MCF 10A (cell line): ENCODE results near the gene ADAMTSL1. TPM values are rescaled to one million over a fixed set of nuclear protein-coding genes. Genes with fewer than 3 reads are reported as not detected.

Source experiments
- BruUV-seq: library from RNA; stranded (reverse); fragments of 400-500 nt; replicated peaks from 2 replicates; lab custom pipeline; 2021; lab: Mats Ljungman, UMichigan
- CTCF ChIA-PET: fragments of 300-600 bp; sonication (Branson Sonifier 250); formaldehyde crosslinking; extraction: SDS; loops from one replicate; lab custom pipeline; 2021; ENCODE audit warnings: antibody characterized with exemption, inconsistent platforms; lab: Yijun Ruan, JAX
- POLR2A ChIA-PET: fragments of 300-600, 350-650 bp; sonication (Branson Sonifier 250); formaldehyde crosslinking; extraction: SDS; loops from one replicate; lab custom pipeline; 2020; ENCODE audit warnings: antibody characterized with exemption, inconsistent platforms; lab: Yijun Ruan, JAX
- DNase-seq: peaks from one replicate; pipeline ENCODE4 v3.0.0-alpha.2; 2018; ENCODE audit not compliant: unreplicated experiment
- H3K27ac Mint-ChIP-seq: one replicate; pipeline ENCODE4 v1.8.0; 2022; ENCODE audit warnings: mild to moderate bottlenecking, low read depth, mixed read lengths; ENCODE audit not compliant: unreplicated experiment
- H3K27me3 Mint-ChIP-seq: one replicate; pipeline ENCODE4 v1.8.0; 2022; ENCODE audit warnings: mixed read lengths; ENCODE audit not compliant: insufficient read depth, unreplicated experiment
- H3K36me3 Mint-ChIP-seq: one replicate; pipeline ENCODE4 v1.8.0; 2022; ENCODE audit warnings: mild to moderate bottlenecking, moderate library complexity, mixed read lengths; ENCODE audit not compliant: insufficient read depth, unreplicated experiment
- H3K4me1 Mint-ChIP-seq: one replicate; pipeline ENCODE4 v1.8.0; 2022; ENCODE audit warnings: mixed read lengths; ENCODE audit not compliant: insufficient read depth, unreplicated experiment
- H3K4me3 Mint-ChIP-seq: one replicate; pipeline ENCODE4 v1.8.0; 2022; ENCODE audit warnings: mild to moderate bottlenecking, moderate library complexity, mixed read lengths; ENCODE audit not compliant: unreplicated experiment
- H3K9me3 Mint-ChIP-seq: one replicate; pipeline ENCODE4 v1.8.0; 2022; ENCODE audit warnings: mixed read lengths; ENCODE audit not compliant: unreplicated experiment
- CTCF ChIP-seq: fragments of 200-600 bp; IDR thresholded peaks from one replicate; pipeline ENCODE4 v1.8.0; 2022; ENCODE audit warnings: antibody characterized with exemption, mild to moderate bottlenecking; ENCODE audit not compliant: unreplicated experiment
- intact Hi-C: fragments of 100-400 bp; cut with micrococcal nuclease; formaldehyde crosslinking; loops from 2 replicates; pipeline ENCODE4 v1.14.1; 2022
- total RNA-seq: library from RNA; stranded (reverse); gene quantifications from 2 replicates; pipeline ENCODE4 v1.2.3, GENCODE V29; 2022

The ADAMTSL1 gene
- total RNA-seq, 1 experiment from 2014 or later = not detected

- Mint-ChIP-seq H3K36me3 (no peaks in the 10 kb centered on the region), H3K9me3 (no peaks in the 10 kb centered on the region), H3K27ac (no peak overlapping the region), H3K4me3 (no peak overlapping the region), H3K27me3 (no peaks in the 10 kb centered on the region), H3K4me1 (no peaks in the 10 kb centered on the region)
- intact Hi-C loops = no loop called here
- no peak for DNase-seq
- no peak for TF ChIP-seq CTCF
- ChIA-PET CTCF (no interaction called here), POLR2A (no interaction called here)
- BruUV-seq = no TSS peak
These were observed 462.3 kb downstream of the ADAMTSL1 start for GRCh38 chr9:18936094-18936871.

GRCh38 chr9:18939943-18940342, 466.0 kb downstream of the ADAMTSL1 start:
- TF ChIP-seq CTCF = no peak
- Mint-ChIP-seq H3K36me3 (no peaks in the 10 kb centered on the region), H3K4me3 (no peak overlapping the region), H3K27ac (no peak overlapping the region), H3K27me3 (peaks cover 14% of the 10 kb centered on the region), H3K9me3 (no peaks in the 10 kb centered on the region), H3K4me1 (no peaks in the 10 kb centered on the region)
- CTCF ChIA-PET = no interaction called here
- DNase-seq = no peak
- POLR2A ChIA-PET = no interaction called here
- no TSS peak for BruUV-seq
- intact Hi-C loops = no loop called here

GRCh38 chr9:18941060-18941740, 467.2 kb downstream of the ADAMTSL1 start:
- Mint-ChIP-seq H3K4me3 (no peak overlapping the region), H3K27me3 (peaks cover 14% of the 10 kb centered on the region), H3K9me3 (no peaks in the 10 kb centered on the region), H3K36me3 (no peaks in the 10 kb centered on the region), H3K27ac (no peak overlapping the region), H3K4me1 (no peaks in the 10 kb centered on the region)
- intact Hi-C loops = no loop called here
- ChIA-PET CTCF (no interaction called here), POLR2A (interaction anchor here (0.7 kb wide), 1 partner anchor 175 kb away, joined by 3 read pairs; no protein-coding TSS in a partner anchor)
- DNase-seq = no peak
- no peak for TF ChIP-seq CTCF
- no TSS peak for BruUV-seq

GRCh38 chr9:18942801-18943200, 468.8 kb downstream of the ADAMTSL1 start:
- no TSS peak for BruUV-seq
- POLR2A ChIA-PET = no interaction called here
- peaks cover 14% of the 10 kb centered on the region for H3K27me3 Mint-ChIP-seq
- no peak for DNase-seq
- no peak overlapping the region for H3K4me3 Mint-ChIP-seq
- no peaks in the 10 kb centered on the region for H3K36me3 Mint-ChIP-seq
- no peaks in the 10 kb centered on the region for H3K4me1 Mint-ChIP-seq
- no peak overlapping the region for H3K27ac Mint-ChIP-seq
- intact Hi-C loops = no loop called here
- H3K9me3 Mint-ChIP-seq = no peaks in the 10 kb centered on the region
- TF ChIP-seq CTCF = no peak
- CTCF ChIA-PET = interaction anchor here (1.2 kb wide), 1 partner anchor 499 kb away, joined by 4 read pairs; no protein-coding TSS in a partner anchor
